ENCODE results near the gene TMEM52B. TPM values are rescaled to one million over a fixed set of nuclear protein-coding genes. Genes with fewer than 3 reads are reported as not detected.

Gene TMEM52B
- polyA plus RNA-seq (ENCODE audit: insufficient read length) = 0.09 TPM

GRCh38 chr12:10178821-10179220 is at the start of gene TMEM52B:
Gene TMEM52B, plus strand, starts transcription at chr12:10179032. Its CDS starts 543 bp downstream, at chr12:10179575.
- no peak for DNase-seq (ENCODE audit: low read depth)

- DNase-seq (ENCODE audit: low read depth) = no peak
These were observed 48.8 kb upstream of the TMEM52B start, which contains the start of gene CLEC7A for GRCh38 chr12:10130042-10130441. Gene CLEC7A, minus strand, starts transcription at chr12:10130199. Its CDS starts 117 bp downstream, at chr12:10130082.

- no peak for DNase-seq (ENCODE audit: low read depth)
These were observed 47.6 kb upstream of the TMEM52B start for GRCh38 chr12:10131111-10131690.

GRCh38 chr12:10132850-10133370 is 45.9 kb upstream of the TMEM52B start:
- DNase-seq (ENCODE audit: low read depth) = no peak

- no peak for DNase-seq (ENCODE audit: low read depth)
These were observed 43.7 kb upstream of the TMEM52B start for GRCh38 chr12:10135126-10135525.

GRCh38 chr12:10136637-10137205 is 42.1 kb upstream of the TMEM52B start:
- no peak for DNase-seq (ENCODE audit: low read depth)

- no peak for DNase-seq (ENCODE audit: low read depth)
These were observed 38.8 kb upstream of the TMEM52B start for GRCh38 chr12:10140001-10140400.

- no peak for DNase-seq (ENCODE audit: low read depth)
These were observed 35.7 kb upstream of the TMEM52B start for GRCh38 chr12:10142976-10143589.

- DNase-seq (ENCODE audit: low read depth) = no peak
These were observed 31.0 kb upstream of the TMEM52B start for GRCh38 chr12:10147714-10148403.

GRCh38 chr12:10151621-10152020 is 27.2 kb upstream of the TMEM52B start:
- DNase-seq (ENCODE audit: low read depth) = no peak

GRCh38 chr12:10153271-10154144 is 25.3 kb upstream of the TMEM52B start:
- DNase-seq (ENCODE audit: low read depth) = no peak

- no peak for DNase-seq (ENCODE audit: low read depth)
These were observed 24.7 kb upstream of the TMEM52B start for GRCh38 chr12:10154145-10154496.

GRCh38 chr12:10155966-10156365 is 22.9 kb upstream of the TMEM52B start:
- no peak for DNase-seq (ENCODE audit: low read depth)

GRCh38 chr12:10158406-10158805 is 20.4 kb upstream of the TMEM52B start:
- DNase-seq (ENCODE audit: low read depth) = no peak

- no peak for DNase-seq (ENCODE audit: low read depth)
These were observed 19.6 kb upstream of the TMEM52B start for GRCh38 chr12:10159280-10159679.

- DNase-seq (ENCODE audit: low read depth) = no peak
These were observed 18.0 kb upstream of the TMEM52B start for GRCh38 chr12:10160617-10161385.

GRCh38 chr12:10163084-10163483 is 15.7 kb upstream of the TMEM52B start:
- DNase-seq (ENCODE audit: low read depth) = no peak

GRCh38 chr12:10165421-10165820 is 13.4 kb upstream of the TMEM52B start:
- no peak for DNase-seq (ENCODE audit: low read depth)

- DNase-seq (ENCODE audit: low read depth) = no peak
These were observed 11.2 kb upstream of the TMEM52B start for GRCh38 chr12:10167599-10167998.

- no peak for DNase-seq (ENCODE audit: low read depth)
These were observed 9.7 kb upstream of the TMEM52B start for GRCh38 chr12:10169104-10169503.

- no peak for DNase-seq (ENCODE audit: low read depth)
These were observed 8.6 kb upstream of the TMEM52B start for GRCh38 chr12:10170216-10170615.
